A549 (cell line): ENCODE data around the gene C3orf85.

Source experiments
- CHD2 ChIP-seq: fragments of 150-350 bp; IDR thresholded peaks from 2 replicates; pipeline ENCODE4 v1.6.1; 2014; ENCODE audit warnings: low read length; ENCODE audit not compliant: partially characterized antibody
- CTCF ChIP-seq: fragments of >200 bp; sonication (Bioruptor Twin); formaldehyde crosslinking; IDR thresholded peaks from 3 replicates; pipeline ENCODE4 v1.5.1; 2016
- EP300 ChIP-seq, 2 experiments: fragments of >200 bp; sonication (Bioruptor Twin); formaldehyde crosslinking; IDR thresholded peaks; 2 replicates in 1 of 2; 3 replicates in 1 of 2; pipeline ENCODE4 v1.6.1; 2016 to 2017
- ESRRA ChIP-seq: fragments of 150-350 bp; IDR thresholded peaks from 2 replicates; pipeline ENCODE4 v1.6.1; 2014; ENCODE audit warnings: mild to moderate bottlenecking, low read length, borderline replicate concordance
- GATA3 ChIP-seq: IDR thresholded peaks from 2 replicates; pipeline ENCODE4 v1.6.1; 2012; ENCODE audit warnings: borderline replicate concordance
- MAZ ChIP-seq: fragments of 150-350 bp; IDR thresholded peaks from 2 replicates; pipeline ENCODE4 v1.6.1; 2014; ENCODE audit warnings: antibody characterized with exemption, low read depth, low read length, borderline replicate concordance
- POLR2A ChIP-seq: IDR thresholded peaks from 2 replicates; pipeline ENCODE4 v1.6.1; 2012; ENCODE audit warnings: mild to moderate bottlenecking, low read length
- RAD21 ChIP-seq, 2 experiments: fragments of >200 bp in 1 of 2; sonication (Bioruptor Twin) in 1 of 2; formaldehyde crosslinking in 1 of 2; IDR thresholded peaks in 1 of 2; conservative IDR thresholded peaks in 1 of 2; 2 replicates in 1 of 2; 3 replicates in 1 of 2; pipeline ENCODE4 v1.6.1; 2012 to 2018; ENCODE audit warnings: inconsistent platforms in 1 of 2
- RFX5 ChIP-seq: fragments of 450-650 bp; IDR thresholded peaks from 2 replicates; pipeline ENCODE4 v1.7.1; 2014; ENCODE audit warnings: antibody characterized with exemption, mild to moderate bottlenecking, moderate library complexity
- TP53 ChIP-seq: fragments of 250-450 bp; sonication (Bioruptor Pico); IDR thresholded peaks from 2 replicates; pipeline ENCODE4 v1.5.0; 2021; ENCODE audit warnings: mild to moderate bottlenecking, moderate library complexity
- ZSCAN20 ChIP-seq: fragments of 250-450 bp; sonication (Bioruptor Pico); IDR thresholded peaks from 2 replicates; pipeline ENCODE4 v1.8.0; 2022; ENCODE audit warnings: mild to moderate bottlenecking, moderate library complexity

DNA sequence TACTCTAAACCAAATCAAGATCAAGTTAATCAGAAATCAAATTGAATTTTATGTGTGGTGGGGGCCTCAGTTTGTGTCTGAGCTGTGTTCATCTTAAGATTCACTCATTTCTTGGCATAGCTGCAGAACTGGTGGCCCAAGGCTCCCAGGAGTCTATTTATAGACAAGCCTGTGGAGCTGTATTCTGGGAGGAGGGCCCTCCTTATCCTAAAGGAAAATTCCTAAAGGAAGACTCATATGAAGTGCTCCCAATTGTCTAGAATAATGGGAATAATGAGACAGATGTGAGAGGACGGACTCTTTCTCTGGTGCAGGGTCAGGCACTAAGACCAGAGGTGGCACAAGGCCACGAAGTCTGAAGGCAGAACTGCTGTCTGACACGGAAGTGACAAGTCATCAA, 38.9 kb downstream of the C3orf85 start:
- no peak for TF ChIP-seq POLR2A
- no peak for TF ChIP-seq CTCF
- TF ChIP-seq GATA3, result no peak
- TF ChIP-seq EP300 (IDR thresholded peaks at IDR 0.05), result no peak
- no peak for TF ChIP-seq RAD21 (conservative IDR thresholded peaks at IDR 0.05 in 1 of 2, IDR thresholded peaks at IDR 0.05 in 1 of 2)
- TF ChIP-seq CHD2, result no peak
- no peak for TF ChIP-seq ZSCAN20
- TF ChIP-seq ESRRA, result no peak
- no peak for TF ChIP-seq TP53 (CRISPR knock-in tag)
- TF ChIP-seq MAZ, result no peak
- TF ChIP-seq RFX5, result no peak
